ENCODE results near the gene SNX25.
"Not testable (repeated sequence)": the region's sequence is repeated elsewhere in the genome, so short reads cannot be mapped to it uniquely, and the experiment has no call there.

The SNX25 gene

GRCh38 chr4:185341841-185342240, 132.4 kb downstream of the SNX25 start:
- DNase-seq (ENCODE audit: low read depth, low spot score) = no peak

- no peak for DNase-seq (ENCODE audit: low read depth, low spot score)
These were observed 134.6 kb downstream of the SNX25 start for GRCh38 chr4:185343726-185344581.

- no peak for DNase-seq (ENCODE audit: low read depth, low spot score)
These were observed 135.5 kb downstream of the SNX25 start for GRCh38 chr4:185344743-185345538.

- no peak for DNase-seq (ENCODE audit: low read depth, low spot score)
These were observed 137.7 kb downstream of the SNX25 start for GRCh38 chr4:185346975-185347601.

- DNase-seq (ENCODE audit: low read depth, low spot score) = no peak
These were observed 142.3 kb downstream of the SNX25 start for GRCh38 chr4:185351691-185352090.

- no peak for DNase-seq (ENCODE audit: low read depth, low spot score)
These were observed 142.8 kb downstream of the SNX25 start for GRCh38 chr4:185352202-185352601.

GRCh38 chr4:185352741-185353140, 143.3 kb downstream of the SNX25 start:
- no peak for DNase-seq (ENCODE audit: low read depth, low spot score)

- no peak for DNase-seq (ENCODE audit: low read depth, low spot score)
These were observed 147.8 kb downstream of the SNX25 start for GRCh38 chr4:185357211-185357610.

GRCh38 chr4:185357733-185358440, 148.5 kb downstream of the SNX25 start:
- DNase-seq (ENCODE audit: low read depth, low spot score) = no peak

GRCh38 chr4:185358514-185358913, 149.1 kb downstream of the SNX25 start:
- DNase-seq (ENCODE audit: low read depth, low spot score) = no peak

- no peak for DNase-seq (ENCODE audit: low read depth, low spot score)
These were observed 149.6 kb downstream of the SNX25 start for GRCh38 chr4:185358959-185359358.

GRCh38 chr4:185359767-185360446, 150.5 kb downstream of the SNX25 start:
- DNase-seq (ENCODE audit: low read depth, low spot score) = no peak

GRCh38 chr4:185361872-185362271, 152.5 kb downstream of the SNX25 start:
- no peak for DNase-seq (ENCODE audit: low read depth, low spot score)

- not testable (repeated sequence) for DNase-seq (ENCODE audit: low read depth, low spot score)
These were observed 153.2 kb downstream of the SNX25 start for GRCh38 chr4:185362570-185362969.

GRCh38 chr4:185363251-185363650, 153.9 kb downstream of the SNX25 start:
- DNase-seq (ENCODE audit: low read depth, low spot score) = no peak

- DNase-seq (ENCODE audit: low read depth, low spot score) = no peak
These were observed 155.5 kb downstream of the SNX25 start for GRCh38 chr4:185364886-185365285.

- no peak for DNase-seq (ENCODE audit: low read depth, low spot score)
These were observed 160.3 kb downstream of the SNX25 start for GRCh38 chr4:185369731-185370130.

- no peak for DNase-seq (ENCODE audit: low read depth, low spot score)
These were observed 161.0 kb downstream of the SNX25 start for GRCh38 chr4:185370268-185370949.

- no peak for DNase-seq (ENCODE audit: low read depth, low spot score)
These were observed 162.3 kb downstream of the SNX25 start for GRCh38 chr4:185371702-185372101.

GRCh38 chr4:185374027-185374426, 164.6 kb downstream of the SNX25 start:
- DNase-seq (ENCODE audit: low read depth, low spot score) = no peak
